GM21360 (cell line): Measurements from ENCODE around the gene MORN1.
"Not testable (repeated sequence)": the region's sequence is repeated elsewhere in the genome, so short reads cannot be mapped to it uniquely, and the experiment has no call there.

ENCODE experiments used
- ATAC-seq: cut with Tn5 transposase; IDR thresholded peaks from one replicate; pipeline ENCODE4 v1.9.1; 2021; ENCODE audit warnings: mild to moderate bottlenecking, moderate library complexity; ENCODE audit not compliant: unreplicated experiment

Gene MORN1

DNA sequence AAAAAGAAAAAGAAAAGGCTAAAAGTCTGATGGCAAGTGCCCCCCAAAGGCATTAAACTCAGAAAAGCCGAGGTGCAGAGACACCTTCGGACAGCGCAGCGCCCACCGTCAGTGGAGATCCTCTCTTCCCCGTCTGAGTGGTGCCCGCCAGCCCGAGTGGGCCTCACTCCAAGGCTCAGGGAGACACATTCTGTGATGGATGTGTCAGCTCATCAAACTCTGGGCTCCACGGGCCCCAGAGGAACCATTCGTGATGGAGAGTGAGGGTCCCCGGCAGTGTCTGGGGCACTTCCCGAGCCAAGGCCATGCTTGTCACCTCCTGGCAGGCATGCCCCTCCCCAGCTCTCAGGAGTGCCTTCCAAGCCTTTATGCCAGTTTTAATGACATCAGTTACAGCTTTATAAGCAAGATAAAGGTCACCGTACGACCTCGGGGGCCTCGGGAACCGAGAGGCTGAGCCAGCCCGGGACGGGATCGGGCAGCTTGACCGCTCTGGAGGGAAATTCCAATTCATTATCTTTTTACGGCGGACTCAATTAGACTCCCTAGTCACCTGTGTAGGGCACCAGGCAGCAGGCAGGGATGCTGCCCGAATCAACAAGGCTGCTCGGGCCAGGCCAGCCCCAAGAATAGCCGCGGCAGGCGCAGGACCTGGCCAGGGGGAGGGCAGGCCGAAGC lies 49.5 kb downstream of the MORN1 start:
- no peak for ATAC-seq

DNA sequence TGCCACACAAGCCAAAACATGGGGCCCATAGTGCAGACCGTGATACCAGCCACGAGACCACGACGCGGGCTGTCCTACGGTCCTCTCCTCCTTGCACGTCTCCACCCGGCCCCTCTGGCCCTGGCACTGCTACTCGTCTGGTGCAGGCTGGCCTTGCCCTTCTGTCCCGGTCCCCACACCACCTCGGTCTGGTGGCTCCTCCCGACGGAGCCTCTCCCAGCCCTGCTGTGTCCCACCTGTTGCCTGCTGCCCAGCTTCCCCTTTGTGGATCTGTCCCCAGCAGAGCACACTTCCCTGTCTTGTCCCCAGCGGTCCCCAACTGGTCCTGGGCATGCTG lies 50.5 kb downstream of the MORN1 start:
- ATAC-seq = no peak

DNA sequence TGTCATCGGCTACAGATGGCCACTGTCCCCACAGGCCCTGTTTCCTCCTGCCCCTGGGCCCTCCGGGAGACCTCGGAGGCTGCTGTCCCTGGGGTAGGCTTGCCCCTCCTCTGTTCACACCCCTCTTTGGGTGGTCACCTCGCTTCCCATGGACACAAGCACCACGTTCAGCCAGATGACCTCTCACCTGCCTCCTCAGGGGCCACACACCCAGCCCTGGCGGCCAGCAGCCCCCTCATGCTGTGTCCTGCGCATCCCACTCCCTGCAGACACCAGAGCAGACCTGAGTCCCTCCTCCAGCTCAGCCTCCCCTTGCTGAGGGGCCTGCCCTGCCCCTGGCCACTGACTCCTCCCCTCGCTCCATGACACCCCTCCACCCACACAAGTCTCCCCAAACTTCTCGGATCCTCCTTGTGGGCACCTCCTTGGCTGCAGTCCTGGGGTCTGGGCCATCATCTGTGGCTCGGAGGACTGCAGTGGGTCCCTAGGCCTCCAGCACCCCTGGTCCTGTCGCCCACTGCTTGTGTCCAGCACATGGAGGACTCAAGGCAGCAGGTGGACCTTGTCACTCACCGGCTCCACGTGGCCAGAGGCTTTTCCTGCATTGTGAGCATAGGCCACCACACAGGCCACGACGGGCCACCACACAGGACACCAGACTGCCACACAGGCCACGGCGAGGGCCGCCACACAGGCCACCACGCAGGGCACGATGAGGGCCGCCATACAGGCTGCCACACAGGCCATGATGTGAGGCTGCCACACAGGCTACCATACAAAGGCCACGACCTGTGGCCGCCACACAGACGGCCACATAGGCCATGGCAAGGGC lies 51.1 kb downstream of the MORN1 start:
- ATAC-seq = no peak

DNA sequence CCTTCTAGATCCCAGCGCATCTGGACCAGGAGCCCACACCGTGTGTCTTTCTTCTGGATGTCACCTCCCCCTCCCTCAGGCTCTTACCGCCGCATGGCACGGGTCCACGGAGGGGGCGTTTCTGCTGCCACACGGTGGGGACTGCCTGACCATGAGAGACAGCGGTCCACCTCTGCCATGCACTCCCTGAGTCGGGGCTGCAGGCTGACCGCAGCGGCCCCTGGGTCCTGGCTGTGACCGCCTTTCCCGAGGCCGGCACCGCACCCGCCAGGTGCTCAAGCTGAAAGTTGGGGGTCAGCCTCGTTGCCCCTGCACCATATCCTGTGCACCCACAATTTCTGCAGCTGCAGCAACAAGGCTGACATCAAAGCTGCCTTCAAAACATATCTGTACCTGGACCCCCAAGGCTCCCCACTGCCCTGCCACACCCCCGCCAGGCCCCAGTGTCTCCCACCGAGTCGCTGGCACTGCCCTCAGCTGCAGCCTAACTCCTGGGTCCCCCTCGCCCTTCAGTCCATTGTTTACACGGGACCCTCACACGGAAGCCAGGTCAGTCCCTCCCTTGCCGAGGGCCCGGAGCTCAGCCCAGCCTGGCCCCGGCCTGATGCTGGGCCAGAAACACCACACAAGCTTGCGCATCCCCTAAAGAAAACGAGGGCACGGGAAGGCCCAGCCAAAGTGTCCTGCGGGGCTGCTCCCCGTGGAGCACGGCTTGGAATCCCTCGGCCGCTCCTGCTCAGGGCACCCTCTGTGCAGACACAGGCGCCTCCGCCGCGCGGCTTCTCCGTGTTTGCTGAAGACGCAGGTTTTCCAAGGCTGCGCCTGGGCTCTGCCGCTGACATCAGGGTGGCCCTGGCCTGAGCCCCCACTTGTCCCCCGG lies 51.9 kb downstream of the MORN1 start:
- no peak for ATAC-seq

DNA sequence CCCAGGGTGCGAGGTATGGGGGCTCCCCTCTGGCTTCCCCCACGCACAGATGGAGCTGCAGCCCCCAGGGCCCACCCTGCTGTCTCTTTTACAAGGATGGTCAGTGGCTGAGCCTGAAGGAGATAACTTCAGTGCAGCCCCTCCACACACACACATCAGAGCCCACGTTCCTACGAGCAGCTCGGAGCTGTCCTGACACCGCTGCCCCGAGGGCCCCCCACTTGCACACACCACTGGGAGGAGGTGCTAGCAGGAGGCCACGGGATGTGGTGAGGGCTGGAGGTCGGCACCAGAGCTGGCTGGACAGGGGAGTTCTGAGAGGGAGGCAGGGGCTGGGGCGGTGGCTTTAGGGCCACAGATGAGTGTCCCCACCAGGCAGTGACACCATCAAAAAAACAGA lies 53.9 kb downstream of the MORN1 start:
- no peak for ATAC-seq

DNA sequence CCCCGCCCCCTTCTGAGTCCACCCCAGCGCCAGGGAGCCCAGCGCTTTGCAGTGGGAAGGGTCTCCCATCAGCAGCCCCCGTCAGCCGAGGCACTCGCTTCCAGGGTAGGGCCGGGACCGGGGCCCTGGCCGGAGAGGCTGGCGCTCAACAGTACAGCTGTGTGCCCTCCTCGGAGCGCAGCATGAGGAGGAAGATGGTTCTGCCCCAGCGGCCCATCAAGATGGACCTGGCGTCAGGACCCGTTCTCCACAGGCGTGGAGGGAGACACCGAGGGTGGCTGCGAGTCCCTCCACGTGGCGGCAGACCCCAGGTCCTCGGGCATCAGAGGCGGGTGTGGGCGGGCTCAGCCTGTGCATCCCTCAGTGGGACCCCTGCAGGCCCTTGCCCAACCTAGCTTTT lies 54.3 kb downstream of the MORN1 start:
- no peak for ATAC-seq

DNA sequence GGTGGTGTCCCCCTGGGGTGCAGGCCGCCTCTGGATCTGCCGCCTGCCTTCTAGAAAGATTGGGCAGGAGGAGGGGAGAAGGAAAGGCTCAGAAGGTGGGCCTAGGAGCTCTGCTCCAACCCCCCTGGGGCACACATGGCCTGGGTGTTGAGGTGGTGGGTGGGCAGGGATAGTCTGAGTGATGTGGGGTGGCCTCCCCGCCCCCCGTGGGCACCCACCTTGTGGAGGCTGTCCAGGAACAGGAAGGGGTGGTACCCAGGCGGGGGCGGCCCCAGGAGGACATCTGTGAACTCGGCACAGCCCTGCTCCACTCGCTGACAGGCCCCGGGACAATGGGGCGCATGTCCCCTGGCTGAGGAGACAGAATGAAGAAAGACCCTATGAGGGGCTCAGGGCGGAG lies 54.9 kb downstream of the MORN1 start:
- no peak for ATAC-seq

DNA sequence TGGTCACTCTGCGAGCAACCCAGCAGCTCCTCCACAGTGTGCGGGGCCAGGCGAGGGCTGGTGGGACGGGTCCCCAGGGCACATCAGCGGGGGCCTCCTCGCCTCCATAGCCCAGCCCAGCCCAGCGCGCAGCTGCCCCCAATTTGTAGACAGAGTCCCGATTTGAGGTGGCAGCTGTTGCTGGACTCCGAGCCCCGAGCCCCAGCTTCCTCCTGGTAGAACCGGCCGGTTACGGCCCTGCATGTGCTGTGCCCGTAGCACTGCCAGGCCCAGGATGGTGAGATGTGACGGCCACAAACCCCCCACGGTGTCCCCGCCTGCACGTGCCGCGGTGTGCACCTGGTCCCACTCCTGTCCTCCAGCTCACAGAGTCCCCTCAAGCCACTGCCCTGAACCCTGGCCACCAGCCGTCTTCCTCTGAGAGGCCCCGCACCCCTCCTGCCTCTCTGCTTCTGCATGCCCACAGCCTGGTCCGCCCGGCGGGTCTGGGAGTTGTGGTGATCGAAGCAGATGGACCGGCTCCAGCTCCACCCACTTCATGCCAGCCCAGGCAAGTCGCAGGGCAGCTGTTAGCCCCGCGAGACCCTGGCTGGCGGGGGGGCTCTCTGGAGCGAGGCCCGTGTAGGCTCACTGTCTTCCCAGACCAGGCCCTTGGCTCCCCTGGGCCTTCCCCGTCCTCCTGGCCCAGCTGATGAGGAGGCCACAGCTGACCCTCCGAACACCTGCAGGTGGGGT lies 55.5 kb downstream of the MORN1 start:
- no peak for ATAC-seq

DNA sequence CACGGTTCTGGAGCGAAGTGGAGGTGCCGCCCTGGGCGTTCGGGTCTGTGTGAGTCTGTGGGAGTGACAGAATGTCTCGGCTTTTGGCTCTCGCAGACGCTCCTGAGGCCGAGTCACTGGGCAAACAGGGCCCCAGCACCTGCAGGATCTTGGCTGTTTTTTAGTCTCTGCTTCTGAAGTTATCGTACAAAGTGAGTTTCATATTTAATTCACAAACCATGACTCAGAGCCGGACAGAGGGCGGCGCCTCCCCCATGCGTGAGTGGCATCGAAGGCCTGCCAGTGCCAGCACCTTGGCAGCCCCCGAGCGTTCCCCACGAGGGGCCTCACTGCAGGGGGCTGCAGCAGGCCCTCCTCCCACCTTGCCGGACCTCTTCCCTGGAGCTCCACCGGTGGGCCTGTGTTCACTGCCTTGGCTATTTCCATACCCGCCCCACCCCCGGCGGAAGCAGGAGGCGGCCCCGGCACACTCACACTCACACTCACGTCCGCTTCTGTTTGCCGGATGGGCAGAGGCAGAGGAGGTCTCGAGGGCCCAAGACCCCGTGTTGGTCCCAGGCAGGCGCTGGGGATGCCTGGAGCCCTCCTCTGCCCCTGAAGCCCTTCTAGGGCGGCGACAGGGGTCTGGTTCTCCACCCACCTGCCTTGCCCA lies 56.3 kb downstream of the MORN1 start:
- ATAC-seq = no peak

DNA sequence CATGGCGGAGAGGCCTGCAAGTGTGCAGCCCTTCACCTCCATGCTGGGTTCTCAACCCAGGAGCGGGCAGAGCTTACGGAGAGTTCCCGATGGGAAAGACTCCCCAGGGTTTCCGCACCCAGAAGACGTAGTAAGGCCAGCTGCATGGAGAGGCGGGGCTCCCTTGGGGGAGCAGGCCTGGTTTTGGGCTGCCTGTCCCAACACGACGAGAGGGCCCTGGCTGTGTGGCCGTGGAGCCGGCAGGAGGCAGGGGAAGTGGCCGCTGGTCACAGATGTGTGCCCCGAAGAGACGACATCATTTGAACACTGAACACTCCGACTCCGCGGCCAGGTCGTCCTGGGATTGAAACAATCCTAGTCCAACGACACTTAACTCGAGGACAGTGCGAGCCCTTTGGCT lies 57.0 kb downstream of the MORN1 start:
- no peak for ATAC-seq

DNA sequence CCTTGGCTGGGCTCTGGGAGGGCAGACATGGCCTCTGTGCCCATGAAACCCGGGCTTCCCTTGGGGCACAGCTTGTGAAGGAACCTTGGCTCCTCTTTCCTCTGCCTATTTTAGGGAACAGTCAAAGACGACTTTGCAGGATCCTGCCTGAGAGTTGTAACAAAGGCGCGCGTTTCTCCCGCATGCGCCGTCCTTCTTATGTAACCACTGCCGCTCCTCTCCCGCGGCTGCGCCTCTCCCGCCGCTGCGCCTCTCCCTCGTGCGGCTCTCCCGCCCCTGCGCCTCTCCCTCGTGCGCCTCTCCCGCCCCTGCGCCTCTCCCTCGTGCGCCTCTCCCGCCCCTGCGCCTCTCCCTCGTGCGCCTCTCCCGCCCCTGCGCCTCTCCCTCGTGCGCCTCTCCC lies 59.8 kb downstream of the MORN1 start:
- not testable (repeated sequence) for ATAC-seq

DNA sequence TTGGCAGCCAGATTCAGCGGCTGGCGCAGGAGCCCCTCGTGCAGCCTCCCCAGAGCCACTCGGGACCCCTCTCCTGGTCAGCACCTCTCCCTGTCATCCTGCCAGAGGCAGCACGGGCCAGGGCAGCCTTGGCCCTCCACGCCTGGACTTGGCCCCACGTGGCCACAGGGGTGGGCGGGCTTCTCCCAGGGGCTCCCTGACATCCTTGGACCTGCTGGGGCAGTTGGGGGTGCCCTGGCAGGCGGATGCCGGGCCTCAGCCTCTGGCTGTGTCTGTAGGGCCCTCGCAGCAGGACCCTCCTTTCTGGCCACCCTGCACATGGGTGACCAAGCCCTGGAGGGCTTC lies 60.2 kb downstream of the MORN1 start:
- no peak for ATAC-seq

DNA sequence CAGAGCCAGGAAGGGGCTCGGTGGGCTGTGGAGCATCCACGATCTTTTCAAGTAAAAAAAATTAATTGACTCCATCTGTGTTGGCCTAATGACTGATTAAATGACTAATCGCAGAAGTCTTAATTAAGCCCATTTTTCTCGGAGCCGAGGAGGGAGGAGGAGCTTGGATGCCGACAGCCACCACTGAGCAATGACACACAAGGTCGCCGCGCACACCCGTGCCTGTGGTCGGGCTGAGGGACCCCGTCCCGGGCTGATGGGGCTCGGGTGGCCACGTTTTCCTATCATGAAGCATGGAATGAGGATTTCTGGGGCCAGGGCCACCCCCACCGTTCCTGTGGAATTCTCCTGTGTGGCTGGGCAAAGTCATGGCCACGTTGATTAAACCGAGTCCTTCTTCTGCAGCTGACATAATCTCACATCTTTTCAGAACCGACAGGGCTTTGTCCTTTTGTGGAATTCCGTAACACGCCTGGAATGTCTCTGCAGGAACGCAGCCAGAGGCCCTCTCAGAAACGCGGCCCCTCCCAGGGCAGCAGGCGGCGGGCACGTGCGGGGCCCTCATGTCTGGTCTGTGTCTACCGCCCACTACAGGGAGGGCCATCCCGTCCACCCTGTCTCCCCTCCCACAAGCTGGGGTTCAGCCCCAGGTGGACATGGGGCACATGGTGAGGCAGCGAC lies 60.7 kb downstream of the MORN1 start:
- no peak for ATAC-seq

DNA sequence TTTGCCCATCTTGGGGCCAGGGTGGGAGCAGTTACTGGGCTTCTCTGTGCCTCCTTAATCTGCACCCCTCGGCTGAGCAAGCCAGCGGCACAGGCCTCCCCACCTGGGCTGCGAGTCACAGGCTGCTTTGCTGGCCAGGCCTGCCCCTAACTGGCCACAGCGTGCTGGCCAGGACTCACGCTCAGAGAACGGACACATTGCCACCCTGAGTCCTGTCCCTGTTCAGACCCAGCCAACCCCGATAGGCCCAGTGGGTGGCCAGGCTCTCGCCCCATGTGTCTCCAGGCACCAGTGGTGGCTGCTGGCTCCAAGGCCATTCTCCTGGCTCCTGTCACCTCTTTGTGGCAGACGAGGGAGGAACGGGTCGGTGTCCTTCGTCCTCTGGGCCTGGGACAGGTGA lies 61.3 kb downstream of the MORN1 start:
- ATAC-seq = no peak

DNA sequence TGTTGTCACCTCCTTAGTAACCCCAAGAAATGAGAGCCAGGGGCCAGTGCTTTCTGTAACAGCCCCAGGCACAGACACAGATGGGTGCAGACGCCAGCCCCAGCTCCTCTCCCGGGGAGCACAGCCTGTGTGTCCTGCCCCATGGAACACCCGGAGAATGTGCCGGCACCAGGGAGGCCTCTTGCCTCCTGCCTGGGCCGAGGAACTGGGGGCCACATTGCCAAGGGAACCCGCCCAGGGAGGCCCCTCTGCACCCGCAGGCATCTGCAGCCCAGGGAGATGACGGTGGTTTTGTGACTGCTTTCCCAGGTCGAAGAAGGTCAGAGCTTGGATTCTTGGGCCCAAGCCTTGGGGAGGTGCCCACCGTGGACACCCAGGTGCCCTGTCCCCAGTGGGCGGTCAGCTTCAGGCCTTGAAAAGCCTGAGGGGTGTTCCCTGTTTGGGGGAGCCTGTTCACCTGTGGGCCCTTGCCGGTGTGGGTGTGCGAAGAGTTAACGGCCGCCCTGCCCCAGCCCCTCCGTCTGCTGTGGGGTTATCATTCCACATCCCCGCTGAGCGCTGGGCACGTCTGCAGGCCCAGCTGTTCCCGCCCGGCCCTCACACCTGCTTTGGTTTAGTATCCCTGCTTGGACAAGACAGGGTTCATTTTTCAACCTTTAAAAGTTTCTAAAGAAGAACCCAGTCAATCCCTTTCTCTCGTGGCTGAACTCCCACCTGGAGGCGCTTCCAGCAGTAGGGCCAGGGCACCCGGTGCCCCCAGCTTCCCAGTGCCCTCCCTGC lies 62.5 kb downstream of the MORN1 start:
- ATAC-seq = no peak

DNA sequence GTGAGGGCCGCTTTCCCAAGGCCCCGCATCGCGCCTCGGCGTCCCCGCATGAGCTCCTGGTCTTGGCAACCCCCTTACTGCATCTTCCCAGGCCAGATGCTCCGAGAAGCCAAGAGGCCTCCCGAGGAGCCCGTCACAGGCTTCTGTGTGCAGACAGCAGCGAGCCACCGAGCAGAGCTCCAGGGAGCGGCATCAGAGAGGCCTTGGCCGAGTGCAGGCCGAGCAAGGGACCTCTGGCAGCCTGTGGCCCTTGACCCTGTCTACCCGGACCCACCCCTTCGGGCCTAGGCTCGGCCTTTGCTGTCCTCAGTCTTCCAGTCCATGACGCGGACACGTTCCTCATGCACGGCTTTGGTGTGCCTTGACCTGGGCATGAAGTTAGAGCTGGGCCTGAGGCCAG lies 63.5 kb downstream of the MORN1 start:
- no peak for ATAC-seq

DNA sequence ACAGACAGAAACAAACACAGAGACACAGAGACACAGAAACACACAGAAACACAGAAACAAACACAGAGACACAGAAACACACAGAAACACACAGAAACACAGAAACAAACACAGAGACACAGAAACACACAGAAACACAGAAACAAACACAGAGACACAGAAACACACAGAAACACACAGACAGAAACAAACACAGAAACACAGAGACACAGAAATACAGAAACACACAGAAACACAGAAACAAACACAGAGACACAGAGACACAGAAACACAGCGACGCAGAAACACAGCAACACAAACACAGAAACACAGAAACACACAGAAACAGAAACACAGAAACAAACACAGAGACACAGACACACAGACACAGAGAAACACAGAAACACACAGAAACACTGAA lies 64.2 kb downstream of the MORN1 start:
- ATAC-seq = not testable (repeated sequence)

DNA sequence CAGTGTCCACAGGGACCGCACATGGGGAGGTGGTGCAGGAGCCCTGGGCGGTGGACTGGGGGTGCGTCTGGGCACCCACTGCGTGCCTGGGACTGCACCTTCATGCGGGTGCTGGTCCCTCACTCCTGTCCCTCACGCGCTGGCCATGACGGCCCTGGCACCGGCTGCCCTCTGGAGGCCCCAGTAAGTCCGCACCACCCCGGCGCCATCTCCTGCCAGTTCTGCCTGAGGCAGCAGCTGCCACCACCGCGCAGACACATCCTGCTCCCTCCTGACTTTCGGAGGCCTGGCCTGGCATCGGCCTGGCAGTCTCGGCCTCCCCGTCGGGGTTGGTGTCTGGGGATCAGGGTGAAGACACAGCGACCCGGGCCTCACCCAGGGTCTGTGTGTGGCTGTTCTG lies 64.8 kb downstream of the MORN1 start:
- ATAC-seq = no peak
